HepG2 (cell line): Measurements from ENCODE around the gene CABLES1. TPM values are rescaled to one million over a fixed set of nuclear protein-coding genes. Genes with fewer than 3 reads are reported as not detected.

Experiments
- ATAC-seq: fragments of 200-7000 bp; cut with Tn5 transposase; 3 replicates; pipeline ENCODE4 v1.9.1; 2020; ENCODE audit warnings: mild to moderate bottlenecking, moderate library complexity
- BruUV-seq: library from RNA; stranded (reverse); fragments of 400-500 nt; replicated peaks from 2 replicates; lab custom pipeline; 2021; lab: Mats Ljungman, UMichigan
- CTCF ChIA-PET: fragments of 300-600 bp; formaldehyde crosslinking; extraction: SDS; loops from one replicate; lab custom pipeline; 2021; ENCODE audit warnings: low total read pairs, inconsistent platforms, low intra/inter-chr PET ratio; lab: Yijun Ruan, JAX
- POLR2A ChIA-PET: fragments of 350-600 bp; sonication (Branson Sonifier 250); formaldehyde crosslinking; loops from one replicate; lab custom pipeline; 2020; ENCODE audit warnings: antibody characterized with exemption, inconsistent platforms; lab: Yijun Ruan, JAX
- DNase-seq: peaks from one replicate; pipeline ENCODE4 v3.0.0-alpha.2; 2015; ENCODE audit warnings: low spot score
- FAIRE-seq: peaks from 3 replicates; lab custom pipeline; 2011; peaks lifted over from hg19 to GRCh38; lab: Jason Lieb, UNC
- H2AFZ ChIP-seq: one replicate; pipeline ENCODE4 v1.6.1; 2011; ENCODE audit warnings: low read length, inconsistent platforms
- H3K27ac ChIP-seq: fragments of 300-600 bp; 3 replicates; pipeline ENCODE4 v1.8.0; 2011; ENCODE audit warnings: mixed run types, mild to moderate bottlenecking, mixed read lengths, low read length, inconsistent platforms; ENCODE audit not compliant: insufficient read depth; ENCODE audit errors: extremely low read length
- H3K27me3 ChIP-seq, 2 experiments: fragments of 200-600 bp in 1 of 2; 2 replicates in 1 of 2; 3 replicates in 1 of 2; pipeline versions ENCODE4 v1.6.0 to v1.8.0; 2011; ENCODE audit warnings: low read length in 2 of 2, mild to moderate bottlenecking in 2 of 2, moderate library complexity in 2 of 2, inconsistent platforms in 1 of 2; ENCODE audit not compliant: insufficient read depth in 2 of 2, control insufficient read depth in 1 of 2
- H3K36me3 ChIP-seq, 2 experiments: fragments of 200-600 bp in 1 of 2; replicated peaks in 1 of 2; 2 replicates in 1 of 2; 3 replicates in 1 of 2; pipeline versions ENCODE4 v1.5.1 to v1.8.0; 2011; ENCODE audit warnings: low read length in 2 of 2, inconsistent platforms in 1 of 2; ENCODE audit not compliant: insufficient read depth in 2 of 2, control insufficient read depth in 1 of 2
- H3K4me1 ChIP-seq: 2 replicates; pipeline ENCODE4 v1.5.1; 2012; ENCODE audit warnings: low read length, inconsistent platforms; ENCODE audit not compliant: insufficient read depth
- H3K4me2 ChIP-seq: 2 replicates; pipeline ENCODE4 v1.6.0; 2011; ENCODE audit warnings: low read depth, low read length, inconsistent platforms
- H3K4me3 ChIP-seq, 3 experiments: fragments of 200-600 bp in 1 of 3; sonication (generic), shearing (Covaris generic) in 1 of 3; replicated peaks in 1 of 3; 2 replicates each; pipeline ENCODE4 v1.5.1; 2011 to 2016; ENCODE audit warnings: low read length in 3 of 3, inconsistent platforms in 2 of 3, low read depth in 2 of 3, mild to moderate bottlenecking in 2 of 3, control low read depth in 1 of 3, mixed read lengths in 1 of 3; ENCODE audit not compliant: insufficient read depth in 1 of 3
- H3K79me2 ChIP-seq: one replicate; pipeline ENCODE4 v1.6.1; 2011; ENCODE audit warnings: low read length, inconsistent platforms; ENCODE audit not compliant: insufficient read depth
- H3K9ac ChIP-seq: 2 replicates; pipeline ENCODE4 v1.6.0; 2011; ENCODE audit warnings: mild to moderate bottlenecking, low read depth, low read length, inconsistent platforms; ENCODE audit not compliant: insufficient read depth
- H3K9me3 ChIP-seq: 2 replicates; pipeline ENCODE4 v1.5.1; 2012; ENCODE audit warnings: mild to moderate bottlenecking, low read length
- H4K20me1 ChIP-seq: 2 replicates; pipeline ENCODE4 v1.6.0; 2011; ENCODE audit warnings: inconsistent platforms, mild to moderate bottlenecking, low read length, moderate library complexity; ENCODE audit not compliant: insufficient read depth
- CHD4 ChIP-seq: fragments of 200-600 bp; sonication (generic); IDR thresholded peaks from 2 replicates; pipeline ENCODE4 v1.7.0; 2017; ENCODE audit warnings: mild to moderate bottlenecking, low read length, borderline replicate concordance
- ELK4 ChIP-seq: sonication (generic); formaldehyde crosslinking; IDR thresholded peaks from 2 replicates; pipeline ENCODE4 v1.9.0; 2021; ENCODE audit warnings: missing genetic modification reagents, borderline replicate concordance
- KLF15 ChIP-seq: sonication (generic); formaldehyde crosslinking; IDR thresholded peaks from 2 replicates; pipeline ENCODE4 v1.8.1; 2023; ENCODE audit warnings: borderline replicate concordance, mild to moderate bottlenecking, inconsistent platforms, missing genetic modification reagents, mixed read lengths
- NCOA1 ChIP-seq: sonication (generic); formaldehyde crosslinking; IDR thresholded peaks from 2 replicates; pipeline ENCODE4 v1.9.0; 2021; ENCODE audit warnings: missing genetic modification reagents
- PRPF4 ChIP-seq: fragments of 200-400 bp; formaldehyde crosslinking; IDR thresholded peaks from 2 replicates; pipeline ENCODE4 v1.6.1; 2016; ENCODE audit warnings: low read length, low read depth; ENCODE audit not compliant: poor library complexity, severe bottlenecking
- RFX3 ChIP-seq: IDR thresholded peaks from 2 replicates; pipeline ENCODE4 v1.6.1; 2016; ENCODE audit warnings: missing biosample characterization, missing genetic modification reagents
- SATB2 ChIP-seq: sonication (generic); formaldehyde crosslinking; IDR thresholded peaks from 2 replicates; pipeline ENCODE4 v1.5.0; 2020; ENCODE audit warnings: missing genetic modification reagents
- WIZ ChIP-seq: sonication (generic); formaldehyde crosslinking; IDR thresholded peaks from 2 replicates; pipeline ENCODE4 v1.5.1; 2020; ENCODE audit warnings: mild to moderate bottlenecking, missing genetic modification reagents
- ZFP82 ChIP-seq: sonication (generic); formaldehyde crosslinking; IDR thresholded peaks from 2 replicates; pipeline ENCODE4 v1.5.1; 2020; ENCODE audit warnings: mild to moderate bottlenecking, missing genetic modification reagents, borderline replicate concordance
- ZNF282 ChIP-seq: fragments of 450-650 bp; IDR thresholded peaks from 2 replicates; pipeline ENCODE4 v1.6.1; 2018; ENCODE audit not compliant: partially characterized antibody
- ZNF549 ChIP-seq: sonication (generic); formaldehyde crosslinking; IDR thresholded peaks from 2 replicates; pipeline ENCODE4 v1.5.0; 2020; ENCODE audit warnings: missing genetic modification reagents
- ZNF556 ChIP-seq: sonication (generic); formaldehyde crosslinking; IDR thresholded peaks from 2 replicates; pipeline ENCODE4 v1.4.0; 2020; ENCODE audit warnings: mild to moderate bottlenecking, missing genetic modification reagents, borderline replicate concordance
- ZNF580 ChIP-seq: IDR thresholded peaks from 2 replicates; pipeline ENCODE4 v1.6.1; 2016; ENCODE audit warnings: low read depth, borderline replicate concordance
- ZNF674 ChIP-seq: sonication (generic); formaldehyde crosslinking; IDR thresholded peaks from 2 replicates; pipeline ENCODE4 v1.5.0; 2020; ENCODE audit warnings: low read depth, mild to moderate bottlenecking, missing genetic modification reagents
- ZNF782 ChIP-seq: sonication (generic); formaldehyde crosslinking; IDR thresholded peaks from 2 replicates; pipeline ENCODE4 v1.4.0; 2020; ENCODE audit warnings: missing genetic modification reagents, mild to moderate bottlenecking, borderline replicate concordance
- WGBS: methylation state at CpG from one replicate; pipeline ENCODE4 v1.1.6; 2017; ENCODE audit warnings: low lambda C conversion rate; 5-methylcytosine and 5-hydroxymethylcytosine counted together
- in situ Hi-C: cut with HindIII; loops from 2 replicates; pipeline ENCODE4 v1.10.0; 2017; ENCODE audit warnings: low pct_unique_long_range_greater_than_20kb; ENCODE audit not compliant: extremely low pct_ligation_motif_present
- intact Hi-C: fragments of 100-400 bp; cut with micrococcal nuclease; formaldehyde crosslinking; loops from one replicate; pipeline ENCODE4 v1.10.0; 2022; ENCODE audit not compliant: unreplicated experiment
- polyA plus RNA-seq, 8 experiments: library from polyadenylated mRNA; depleted of rRNA in 3 of 8; stranded (reverse) in 7 of 8; unstranded in 1 of 8; fragments of >200 nt; fragmentation: Illumina TruSeq in 4 of 8; extraction: Trizol in 4 of 8; gene quantifications; 2 replicates each; pipeline versions ENCODE4 v1.2.1 to v1.2.3, GENCODE V29; 2011 to 2016; ENCODE audit warnings: low read depth in 4 of 8, missing spikeins in 1 of 8, mixed read lengths in 1 of 8; ENCODE audit not compliant: insufficient read depth in 1 of 8
- total RNA-seq, 5 experiments: library from RNA; depleted of rRNA; stranded (reverse); fragments of >200 nt; fragmentation: Illumina TruSeq; extraction: Trizol; gene quantifications; 2 replicates each; pipeline ENCODE4 v1.2.3, GENCODE V29; 2016; ENCODE audit warnings: low read depth in 1 of 5

Gene CABLES1
- total and polyA plus RNA-seq, 2 of the 13 experiments (the other 11 are each of a cell fraction or from before 2014, with no cell fraction given) = 14.7 to 25.8 TPM

GRCh38 chr18:23265682-23266399, 130.6 kb downstream of the CABLES1 start (continued):
- no peak for TF ChIP-seq PRPF4
- TF ChIP-seq WIZ (CRISPR knock-in tag) = no peak

- Histone ChIP-seq H3K9ac (no peak overlapping the region), H3K36me3 (no peaks in the 10 kb centered on the region), H3K27me3 (no peaks in the 10 kb centered on the region), H3K79me2 (no peaks in the 10 kb centered on the region), H3K27ac (no peak overlapping the region), H3K4me2 (no peak overlapping the region), H3K4me3 (no peak overlapping the region), H4K20me1 (no peaks in the 10 kb centered on the region), H2AFZ (no peak overlapping the region), H3K4me1 (peaks cover 8% of the 10 kb centered on the region), H3K9me3 (peaks cover 17% of the 10 kb centered on the region)
- no peak for ATAC-seq
- in situ Hi-C loops (no loop called here), intact Hi-C loops (loop anchor here (5.0 kb wide), 1 partner anchor 385 kb away; no protein-coding TSS in a partner anchor)
- CTCF ChIA-PET = no interaction called here
- WGBS = 80% methylated on average over 13 of the region's 20 CpGs
- FAIRE-seq = no peak
- TF ChIP-seq ZNF549 (CRISPR knock-in tag) = no peak
- DNase-seq = no peak
- POLR2A ChIA-PET = no interaction called here
- no TSS peak for BruUV-seq
These were observed 131.6 kb downstream of the CABLES1 start for GRCh38 chr18:23266717-23267446.

- Histone ChIP-seq H4K20me1 (no peaks in the 10 kb centered on the region), H3K27ac (no peak overlapping the region), H3K9ac (no peak overlapping the region), H3K4me1 (peaks cover 3% of the 10 kb centered on the region), H3K9me3 (peaks cover 17% of the 10 kb centered on the region), H3K79me2 (no peaks in the 10 kb centered on the region), H3K4me3 (no peak overlapping the region), H2AFZ (no peak overlapping the region), H3K27me3 (no peaks in the 10 kb centered on the region), H3K4me2 (no peak overlapping the region), H3K36me3 (no peaks in the 10 kb centered on the region)
- in situ Hi-C loops (no loop called here), intact Hi-C loops (loop anchor here (5.0 kb wide), 1 partner anchor 385 kb away; no protein-coding TSS in a partner anchor)
- DNase-seq = no peak
- ChIA-PET POLR2A (no interaction called here), CTCF (no interaction called here)
- ATAC-seq = no peak
- FAIRE-seq = no peak
- 79% methylated on average over 6 of the region's 6 CpGs for WGBS
- no TSS peak for BruUV-seq
- TF ChIP-seq RFX3 (CRISPR knock-in tag) (no peak), ZNF674 (CRISPR knock-in tag) (no peak), CHD4 (no peak), ZNF782 (CRISPR knock-in tag) (no peak), ZNF580 (CRISPR knock-in tag) (no peak), WIZ (CRISPR knock-in tag) (no peak), ELK4 (CRISPR knock-in tag) (no peak), NCOA1 (CRISPR knock-in tag) (no peak), ZNF556 (CRISPR knock-in tag) (no peak), KLF15 (CRISPR knock-in tag) (no peak), SATB2 (CRISPR knock-in tag) (no peak), ZFP82 (CRISPR knock-in tag) (no peak), ZNF282 (no peak)
These were observed 132.1 kb downstream of the CABLES1 start for GRCh38 chr18:23267447-23267776.
